Progenitor cell of endocrine pancreas (in vitro differentiated cells): ENCODE results near the gene PSEN1. TPM values are rescaled to one million over a fixed set of nuclear protein-coding genes. Genes with fewer than 3 reads are reported as not detected.

ENCODE experiments used
- DNase-seq: peaks from one replicate; pipeline ENCODE4 v3.0.0; 2021; ENCODE audit warnings: low spot score; ENCODE audit not compliant: unreplicated experiment
- H3K27ac Mint-ChIP-seq: 2 replicates; pipeline ENCODE4 v1.8.0; 2021; ENCODE audit warnings: mild to moderate bottlenecking, moderate library complexity, mixed read lengths
- H3K27me3 Mint-ChIP-seq: 2 replicates; pipeline ENCODE4 v1.8.0; 2021; ENCODE audit warnings: mixed read lengths
- H3K36me3 Mint-ChIP-seq: 2 replicates; pipeline ENCODE4 v1.8.0; 2022; ENCODE audit warnings: mixed read lengths; ENCODE audit not compliant: insufficient read depth
- H3K4me1 Mint-ChIP-seq: 2 replicates; pipeline ENCODE4 v1.8.0; 2021; ENCODE audit warnings: low read depth, mixed read lengths
- H3K4me3 Mint-ChIP-seq: 2 replicates; pipeline ENCODE4 v1.8.0; 2021; ENCODE audit warnings: low read depth, mild to moderate bottlenecking, moderate library complexity, mixed read lengths
- H3K9me3 Mint-ChIP-seq: 2 replicates; pipeline ENCODE4 v1.8.0; 2021; ENCODE audit warnings: low read depth, mixed read lengths
- total RNA-seq: library from RNA; stranded (reverse); gene quantifications from 2 replicates; pipeline ENCODE4 v1.2.1, GENCODE V29; 2021
- TF ChIP-seq, protein P1 (sequence below): fragments of 200-600 bp; sonication (generic); IDR thresholded peaks from one replicate; pipeline ENCODE4 v1.5.0; 2021; ENCODE audit warnings: antibody characterized with exemption, mild to moderate bottlenecking; ENCODE audit not compliant: unreplicated experiment

Gene PSEN1
- total RNA-seq, 1 donor from 2014 or later: 61.7 TPM

DNA sequence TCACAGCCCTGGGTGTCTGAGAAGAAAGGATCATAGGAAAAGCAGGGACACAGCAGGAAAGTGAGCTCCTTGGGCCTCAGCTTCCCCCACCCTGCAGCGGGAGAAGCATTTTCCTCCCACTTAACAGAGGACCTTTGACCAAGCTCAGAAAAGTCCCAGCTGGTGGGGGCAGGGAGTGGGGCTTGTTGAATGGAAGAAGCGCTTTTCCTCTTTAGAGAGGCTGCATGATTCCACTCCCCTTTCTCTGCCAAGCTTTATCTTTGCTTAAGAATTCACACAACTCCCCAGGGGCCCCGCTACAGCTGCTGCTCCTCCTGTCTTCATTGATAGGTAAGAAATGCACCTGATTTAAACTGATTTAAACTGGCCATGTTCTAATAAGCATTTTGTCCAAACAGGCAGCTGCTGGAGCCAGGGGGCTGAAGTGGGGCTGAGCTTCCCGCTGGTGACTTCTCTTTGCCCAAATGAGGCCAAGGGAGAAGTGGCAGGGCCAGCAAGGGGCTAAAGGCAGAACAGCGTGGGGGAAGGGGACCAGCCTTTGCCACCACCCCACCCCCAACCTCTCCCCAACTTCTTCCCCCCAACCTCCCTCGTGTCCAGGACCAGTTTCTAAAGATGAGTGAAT is 99.3 kb downstream of the PSEN1 start:
- peaks cover 75% of the 10 kb centered on the region for H3K27me3 Mint-ChIP-seq

GRCh38 chr14:73236157-73236556 is 99.8 kb downstream of the PSEN1 start:
- no peak for DNase-seq
- Mint-ChIP-seq H3K36me3 (peaks cover 2% of the 10 kb centered on the region), H3K27ac (no peak overlapping the region), H3K27me3 (peaks cover 80% of the 10 kb centered on the region), H3K4me3 (peak overlapping the region; percentile 10), H3K4me1 (peaks cover 19% of the 10 kb centered on the region), H3K9me3 (no peaks in the 10 kb centered on the region)
- TF ChIP-seq, protein P1, sequence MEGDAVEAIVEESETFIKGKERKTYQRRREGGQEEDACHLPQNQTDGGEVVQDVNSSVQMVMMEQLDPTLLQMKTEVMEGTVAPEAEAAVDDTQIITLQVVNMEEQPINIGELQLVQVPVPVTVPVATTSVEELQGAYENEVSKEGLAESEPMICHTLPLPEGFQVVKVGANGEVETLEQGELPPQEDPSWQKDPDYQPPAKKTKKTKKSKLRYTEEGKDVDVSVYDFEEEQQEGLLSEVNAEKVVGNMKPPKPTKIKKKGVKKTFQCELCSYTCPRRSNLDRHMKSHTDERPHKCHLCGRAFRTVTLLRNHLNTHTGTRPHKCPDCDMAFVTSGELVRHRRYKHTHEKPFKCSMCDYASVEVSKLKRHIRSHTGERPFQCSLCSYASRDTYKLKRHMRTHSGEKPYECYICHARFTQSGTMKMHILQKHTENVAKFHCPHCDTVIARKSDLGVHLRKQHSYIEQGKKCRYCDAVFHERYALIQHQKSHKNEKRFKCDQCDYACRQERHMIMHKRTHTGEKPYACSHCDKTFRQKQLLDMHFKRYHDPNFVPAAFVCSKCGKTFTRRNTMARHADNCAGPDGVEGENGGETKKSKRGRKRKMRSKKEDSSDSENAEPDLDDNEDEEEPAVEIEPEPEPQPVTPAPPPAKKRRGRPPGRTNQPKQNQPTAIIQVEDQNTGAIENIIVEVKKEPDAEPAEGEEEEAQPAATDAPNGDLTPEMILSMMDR: no peak

More for the DNA sequence above, 99.3 kb downstream of the PSEN1 start:
- Mint-ChIP-seq H3K36me3 (peaks cover 2% of the 10 kb centered on the region), H3K4me1 (peaks cover 19% of the 10 kb centered on the region), H3K27ac (no peak overlapping the region), H3K9me3 (no peaks in the 10 kb centered on the region), H3K4me3 (no peak overlapping the region)
- no peak for DNase-seq
- TF ChIP-seq, protein P1: no peak

GRCh38 chr14:73236752-73237218 is 100.5 kb downstream of the PSEN1 start:
- DNase-seq: no peak
- H3K9me3 Mint-ChIP-seq: no peaks in the 10 kb centered on the region
- peaks cover 83% of the 10 kb centered on the region for H3K27me3 Mint-ChIP-seq
- TF ChIP-seq, protein P1: no peak
- peak overlapping the region; percentile 62 for H3K27ac Mint-ChIP-seq
- peaks cover 2% of the 10 kb centered on the region for H3K36me3 Mint-ChIP-seq
- H3K4me3 Mint-ChIP-seq: peak overlapping the region; percentile 69
- peaks cover 19% of the 10 kb centered on the region for H3K4me1 Mint-ChIP-seq

DNA sequence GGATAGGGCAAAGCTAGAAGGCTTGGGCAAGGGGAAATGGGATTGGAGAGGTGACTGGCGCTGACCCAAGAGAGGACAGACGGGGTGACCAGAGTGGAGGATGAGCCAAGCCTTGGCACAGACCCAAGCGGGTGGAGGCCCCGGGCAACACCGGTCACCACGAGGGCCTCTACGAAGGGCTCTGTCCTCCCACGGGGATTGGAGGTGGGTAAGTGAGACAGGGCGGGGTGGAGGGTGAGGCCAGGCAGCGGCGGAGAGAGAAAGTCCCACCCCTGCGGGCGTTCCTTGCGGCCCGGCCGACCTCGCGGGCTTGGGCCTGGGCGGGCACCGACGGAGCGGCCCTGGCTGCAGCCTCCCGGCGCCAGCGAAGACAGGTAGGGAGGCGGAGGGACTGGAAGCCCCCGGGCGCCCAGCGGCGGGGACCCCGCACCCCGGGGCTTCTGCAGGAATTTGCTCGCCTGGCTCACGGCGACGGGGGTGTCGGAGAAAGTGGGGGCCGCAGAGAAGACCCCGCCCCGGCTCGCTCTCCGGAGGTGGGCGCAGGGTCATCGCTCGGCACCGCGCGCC is 101.0 kb downstream of the PSEN1 start, which contains the start of gene PAPLN:
Gene PAPLN (plus strand): TSS at position 288 of the 567 bp plus-strand sequence. CDS start 2,273 bp downstream, outside the sequence.
- DNase-seq: no peak

DNA sequence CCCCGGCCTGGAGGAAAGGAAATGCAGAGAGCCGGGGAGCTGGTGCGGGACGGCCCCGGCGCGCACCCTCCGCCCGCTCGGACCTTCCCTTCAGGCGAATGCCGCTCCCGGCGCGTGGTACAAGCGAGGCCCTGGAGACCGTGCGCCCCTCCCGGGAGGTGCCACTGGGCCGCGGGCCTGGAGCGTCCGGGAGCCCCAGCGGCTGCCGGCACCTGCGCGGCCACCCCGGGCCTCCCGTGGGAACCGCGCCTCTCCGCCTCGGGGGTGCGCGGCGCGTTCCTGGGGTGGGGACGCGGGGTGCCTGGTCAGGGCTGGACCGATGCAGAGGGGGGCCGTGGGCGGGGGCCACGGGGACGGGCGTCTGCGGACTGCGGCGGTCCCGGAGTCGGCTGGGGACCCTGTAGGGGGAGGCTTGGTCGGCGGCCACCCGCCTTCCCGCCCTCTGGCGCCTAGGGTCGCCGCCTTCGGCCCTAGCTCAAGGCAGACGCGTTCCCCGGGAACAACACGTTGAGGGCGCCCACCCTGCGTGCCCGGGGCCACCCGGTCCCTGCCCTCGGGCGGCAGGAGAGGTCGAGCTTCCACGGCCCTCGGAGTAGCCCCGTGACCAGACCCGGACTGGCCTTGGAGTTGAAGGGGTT is 101.6 kb downstream of the PSEN1 start:
- H3K9me3 Mint-ChIP-seq: no peaks in the 10 kb centered on the region
- peak overlapping the region; percentile 48 for H3K4me3 Mint-ChIP-seq
- peaks cover 86% of the 10 kb centered on the region for H3K27me3 Mint-ChIP-seq
- no peak for DNase-seq
- H3K4me1 Mint-ChIP-seq: peaks cover 19% of the 10 kb centered on the region
- peaks cover 2% of the 10 kb centered on the region for H3K36me3 Mint-ChIP-seq
- TF ChIP-seq, protein P1: no peak
- H3K27ac Mint-ChIP-seq: no peak overlapping the region

More for the DNA sequence above, 101.0 kb downstream of the PSEN1 start, which contains the start of gene PAPLN:
- peaks cover 86% of the 10 kb centered on the region for H3K27me3 Mint-ChIP-seq
- H3K27ac Mint-ChIP-seq: peak within 1 kb of the TSS; percentile 62
- peaks cover 19% of the 10 kb centered on the region for H3K4me1 Mint-ChIP-seq
- peak within 1 kb of the TSS; percentile 69 for H3K4me3 Mint-ChIP-seq
- peaks cover 2% of the 10 kb centered on the region for H3K36me3 Mint-ChIP-seq
- H3K9me3 Mint-ChIP-seq: no peaks in the 10 kb centered on the region
- TF ChIP-seq, protein P1: no peak
